Peyer's patch (tissue), 4 donors: Measurements from ENCODE around the gene ASB15. TPM values are rescaled to one million over a fixed set of nuclear protein-coding genes. Genes with fewer than 3 reads are reported as not detected.

Source experiments
- DNase-seq, 3 donors: peaks; one replicate each; pipeline ENCODE4 v3.0.0-alpha.2; 2017 to 2019
- H3K27ac ChIP-seq, 4 donors: fragments of 200-600 bp; sonication (generic); one replicate each; pipeline ENCODE4 v1.5.1; 2016 to 2019
- H3K27me3 ChIP-seq, 2 donors: fragments of 200-600 bp; sonication (generic); one replicate each; pipeline ENCODE4 v1.5.1; 2019
- H3K36me3 ChIP-seq, 3 donors: fragments of 200-600 bp; sonication (generic); one replicate each; pipeline ENCODE4 v1.5.1; 2016 to 2019
- H3K4me1 ChIP-seq, 4 donors: fragments of 200-600 bp; sonication (generic); one replicate each; pipeline ENCODE4 v1.5.1; 2016 to 2019
- H3K4me3 ChIP-seq, 4 donors: fragments of 200-600 bp; sonication (generic); 1 replicate in 3 of 4; 2 replicates in 1 of 4; pipeline ENCODE4 v1.5.1; 2016 to 2019; ENCODE audit warnings: mild to moderate bottlenecking in 1 of 4
- H3K9me3 ChIP-seq, 4 donors: fragments of 200-600 bp; sonication (generic); one replicate each; pipeline ENCODE4 v1.5.1; 2016 to 2019; ENCODE audit warnings: mild to moderate bottlenecking in 1 of 4
- POLR2A ChIP-seq, 2 donors: fragments of 450-650 bp; IDR thresholded peaks; one replicate each; pipeline ENCODE4 v1.5.1; 2017; ENCODE audit warnings: antibody characterized with exemption in 2 of 2, mild to moderate bottlenecking in 2 of 2, moderate library complexity in 2 of 2
- total RNA-seq, 4 donors: library from RNA; depleted of rRNA; stranded (reverse); fragments of >200 nt; gene quantifications; one replicate each; pipeline ENCODE4 v1.1.0, GENCODE V29; 2016
- TF ChIP-seq, protein P1 (sequence below), 6 experiments: fragments of 450-650 bp in 4 of 6; fragments of 200-600 bp in 2 of 6; sonication (generic) in 1 of 6; IDR thresholded peaks; one replicate each; pipeline ENCODE4 v1.5.1; 2017 to 2019; ENCODE audit warnings: antibody characterized with exemption in 6 of 6, mild to moderate bottlenecking in 3 of 6, moderate library complexity in 1 of 6

The ASB15 gene
- total RNA-seq, 4 donors from 2014 or later = not detected

DNA sequence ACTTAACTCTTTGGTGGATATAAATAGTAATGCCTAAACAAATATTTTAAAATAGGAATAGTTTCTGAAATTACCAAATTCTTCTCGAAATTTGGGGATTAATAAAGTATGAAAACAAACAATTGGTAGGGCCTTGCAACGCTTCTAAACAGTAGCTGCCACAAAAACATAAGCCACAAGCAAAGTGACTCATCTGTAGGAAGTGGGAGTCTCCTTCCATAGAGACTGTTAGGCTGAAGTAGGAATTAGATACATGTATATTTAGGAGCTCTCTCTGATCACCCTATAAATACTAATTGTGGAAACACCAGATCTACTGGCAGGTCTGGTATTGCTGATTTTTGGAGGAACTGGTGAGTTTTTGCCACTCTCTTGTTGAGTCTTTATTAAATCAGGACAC, 48.3 kb downstream of the ASB15 start:
- no peak for TF ChIP-seq POLR2A (IDR thresholded peaks at IDR 0.05)
- TF ChIP-seq, protein P1, sequence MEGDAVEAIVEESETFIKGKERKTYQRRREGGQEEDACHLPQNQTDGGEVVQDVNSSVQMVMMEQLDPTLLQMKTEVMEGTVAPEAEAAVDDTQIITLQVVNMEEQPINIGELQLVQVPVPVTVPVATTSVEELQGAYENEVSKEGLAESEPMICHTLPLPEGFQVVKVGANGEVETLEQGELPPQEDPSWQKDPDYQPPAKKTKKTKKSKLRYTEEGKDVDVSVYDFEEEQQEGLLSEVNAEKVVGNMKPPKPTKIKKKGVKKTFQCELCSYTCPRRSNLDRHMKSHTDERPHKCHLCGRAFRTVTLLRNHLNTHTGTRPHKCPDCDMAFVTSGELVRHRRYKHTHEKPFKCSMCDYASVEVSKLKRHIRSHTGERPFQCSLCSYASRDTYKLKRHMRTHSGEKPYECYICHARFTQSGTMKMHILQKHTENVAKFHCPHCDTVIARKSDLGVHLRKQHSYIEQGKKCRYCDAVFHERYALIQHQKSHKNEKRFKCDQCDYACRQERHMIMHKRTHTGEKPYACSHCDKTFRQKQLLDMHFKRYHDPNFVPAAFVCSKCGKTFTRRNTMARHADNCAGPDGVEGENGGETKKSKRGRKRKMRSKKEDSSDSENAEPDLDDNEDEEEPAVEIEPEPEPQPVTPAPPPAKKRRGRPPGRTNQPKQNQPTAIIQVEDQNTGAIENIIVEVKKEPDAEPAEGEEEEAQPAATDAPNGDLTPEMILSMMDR (IDR thresholded peaks at IDR 0.05) = no peak
- no peak for DNase-seq

DNA sequence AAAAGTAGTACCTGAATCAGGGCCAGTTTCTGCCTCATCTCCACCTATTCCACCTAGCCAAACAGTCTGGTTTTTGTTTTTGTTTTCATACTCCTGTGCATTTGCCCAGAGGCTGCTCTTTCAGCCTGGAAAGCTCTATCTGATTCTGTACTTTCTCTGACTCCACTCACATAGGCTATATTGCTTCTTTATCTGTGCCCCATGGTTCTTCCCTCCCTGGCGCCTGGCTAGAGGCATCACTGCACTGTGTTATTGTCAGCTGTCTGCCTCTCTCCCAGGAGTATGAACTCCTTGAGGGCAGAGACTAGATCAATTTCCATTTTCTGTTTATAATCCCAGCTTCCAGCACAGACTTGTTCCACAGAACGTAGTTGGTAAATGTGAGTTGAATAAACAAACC, 49.0 kb downstream of the ASB15 start:
- no peaks in the 10 kb centered on the region for H3K4me1 ChIP-seq
- H3K9me3 ChIP-seq = no peaks in the 10 kb centered on the region
- no peak overlapping the region for H3K4me3 ChIP-seq
- no peaks in the 10 kb centered on the region for H3K27me3 ChIP-seq
- no peak overlapping the region for H3K27ac ChIP-seq
- no peaks in the 10 kb centered on the region for H3K36me3 ChIP-seq
- TF ChIP-seq, protein P1 (IDR thresholded peaks at IDR 0.05) = no peak
- no peak for TF ChIP-seq POLR2A (IDR thresholded peaks at IDR 0.05)
- no peak for DNase-seq

More for the DNA sequence above, 48.3 kb downstream of the ASB15 start:
- H3K27me3 ChIP-seq = no peaks in the 10 kb centered on the region
- H3K36me3 ChIP-seq = no peaks in the 10 kb centered on the region
- H3K4me1 ChIP-seq = no peaks in the 10 kb centered on the region
- H3K4me3 ChIP-seq = no peak overlapping the region
- no peak overlapping the region for H3K27ac ChIP-seq
- no peaks in the 10 kb centered on the region for H3K9me3 ChIP-seq

DNA sequence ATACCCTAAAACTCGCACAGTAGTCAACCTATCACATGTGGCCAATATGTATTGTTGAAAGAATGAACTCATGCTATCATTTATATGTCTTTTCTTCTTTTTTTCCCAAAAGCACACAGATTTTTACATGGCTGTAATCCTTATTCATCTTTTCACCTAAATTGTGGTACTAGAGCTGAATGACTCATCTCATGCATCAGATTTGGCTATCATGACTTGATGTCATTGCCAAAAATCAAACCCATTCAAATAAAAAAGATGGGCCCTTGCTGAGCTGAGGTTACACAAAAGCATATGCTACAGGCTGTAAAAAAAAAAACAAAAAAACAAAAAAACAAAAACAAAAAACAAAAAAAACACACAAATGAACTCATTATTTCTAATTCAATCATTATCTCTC, 50.8 kb downstream of the ASB15 start:
- Histone ChIP-seq H3K4me1 (no peaks in the 10 kb centered on the region), H3K36me3 (no peaks in the 10 kb centered on the region), H3K27ac (no peak overlapping the region), H3K27me3 (no peaks in the 10 kb centered on the region), H3K9me3 (no peaks in the 10 kb centered on the region), H3K4me3 (no peak overlapping the region)
- no peak for DNase-seq
- TF ChIP-seq, protein P1 (IDR thresholded peaks at IDR 0.05) = no peak
- no peak for TF ChIP-seq POLR2A (IDR thresholded peaks at IDR 0.05)

DNA sequence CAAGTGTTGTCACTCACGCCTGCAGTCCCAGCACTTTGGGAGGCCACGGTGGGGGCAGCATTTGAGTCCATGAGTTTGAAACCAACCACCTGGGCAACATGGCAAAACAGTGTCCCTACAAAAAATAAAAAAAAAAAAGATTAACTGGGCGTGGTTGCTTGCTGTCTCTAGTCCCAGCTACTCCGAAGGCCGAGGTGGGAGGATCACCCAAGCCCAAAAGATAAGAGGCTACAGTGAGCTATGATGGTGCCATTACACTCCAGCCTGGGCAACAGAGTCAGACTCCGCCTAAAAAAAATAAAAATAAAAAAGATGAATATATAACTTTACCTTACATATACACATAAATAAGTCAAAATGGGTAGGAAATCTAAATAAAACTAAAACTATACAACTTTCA, 51.5 kb downstream of the ASB15 start:
- H3K36me3 ChIP-seq = no peaks in the 10 kb centered on the region
- H3K4me1 ChIP-seq = peaks cover 0 to under 1% (median 0%) of the 10 kb centered on the region in 4 donors
- H3K4me3 ChIP-seq = no peak overlapping the region
- no peak overlapping the region for H3K27ac ChIP-seq
- H3K27me3 ChIP-seq = no peaks in the 10 kb centered on the region
- no peaks in the 10 kb centered on the region for H3K9me3 ChIP-seq
- TF ChIP-seq, protein P1 (IDR thresholded peaks at IDR 0.05) = no peak
- TF ChIP-seq POLR2A (IDR thresholded peaks at IDR 0.05) = no peak
- DNase-seq = no peak

DNA sequence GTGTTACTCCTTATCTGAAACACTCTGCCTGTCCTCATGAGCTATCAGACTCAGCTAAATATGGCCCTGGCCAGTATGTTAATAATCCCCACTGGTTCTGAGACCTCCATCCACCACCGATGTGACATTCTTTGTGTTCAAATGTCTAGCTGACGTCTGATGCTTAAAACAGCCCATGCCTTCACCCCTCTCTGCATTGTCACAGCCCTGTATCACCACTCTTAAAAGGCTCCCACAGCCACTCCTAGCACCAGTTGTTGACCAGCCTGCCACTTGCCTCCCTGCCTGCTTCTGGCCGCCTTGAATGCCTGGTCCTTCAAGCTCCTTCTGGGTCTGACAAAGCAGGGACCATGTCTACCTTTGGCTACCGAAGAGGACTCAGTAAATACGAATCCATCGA, 54.0 kb downstream of the ASB15 start, which contains the start of gene LMOD2:
LMOD2 (plus strand) TSS at position 253 of the 400 bp plus-strand sequence; CDS start at position 351, 98 bp downstream.
- Histone ChIP-seq H3K36me3 (no peaks in the 10 kb centered on the region), H3K4me3 (no peak within 1 kb of the TSS), H3K27me3 (no peaks in the 10 kb centered on the region), H3K9me3 (no peaks in the 10 kb centered on the region), H3K4me1 (peaks cover 0 to 8% (median 0%) of the 10 kb centered on the region in 4 donors), H3K27ac (no peak within 1 kb of the TSS)
- no peak for DNase-seq
- TF ChIP-seq, protein P1 (IDR thresholded peaks at IDR 0.05) = no peak
- no peak for TF ChIP-seq POLR2A (IDR thresholded peaks at IDR 0.05)
